HL-60/S4 (cell line): ENCODE measurements around the gene DENND6A.
"Not testable (repeated sequence)": the region's sequence is repeated elsewhere in the genome, so short reads cannot be mapped to it uniquely, and the experiment has no call there.

Experiments used
- in situ Hi-C: fragments of 300-500 bp; cut with MboI; formaldehyde crosslinking; loops from 2 replicates; pipeline ENCODE4 v1.14.3; 2022; ENCODE audit warnings: low sequenced_read_pairs

Gene DENND6A

DNA sequence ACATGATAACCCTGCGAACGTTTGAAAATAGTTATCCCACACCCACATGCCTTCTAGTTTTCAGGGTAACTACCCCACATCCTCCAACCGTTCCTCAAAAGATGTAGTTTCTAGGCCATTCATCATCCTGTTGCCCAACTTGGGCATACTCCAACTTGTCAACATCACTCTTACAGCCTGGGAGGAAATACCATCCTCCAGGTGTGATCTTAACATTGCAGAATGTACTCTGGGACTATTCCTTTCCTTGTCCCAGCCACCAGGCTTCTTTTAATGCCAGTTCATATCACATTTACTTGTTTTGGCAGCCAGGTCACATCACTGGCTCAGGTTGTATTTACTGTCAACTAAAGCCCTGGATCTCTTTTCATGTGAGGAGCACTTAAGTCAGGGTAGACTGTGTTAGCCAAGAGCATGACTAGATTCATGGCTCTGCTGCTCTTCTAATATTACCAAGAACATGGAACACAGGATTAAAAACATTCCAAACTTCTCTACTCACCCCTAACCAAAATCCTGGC is 4.0 kb upstream of the DENND6A start:
- in situ Hi-C loops: no loop called here

- in situ Hi-C loops: no loop called here
These were observed 1.3 kb upstream of the DENND6A start for GRCh38 chr3:57694146-57694545.

DNA sequence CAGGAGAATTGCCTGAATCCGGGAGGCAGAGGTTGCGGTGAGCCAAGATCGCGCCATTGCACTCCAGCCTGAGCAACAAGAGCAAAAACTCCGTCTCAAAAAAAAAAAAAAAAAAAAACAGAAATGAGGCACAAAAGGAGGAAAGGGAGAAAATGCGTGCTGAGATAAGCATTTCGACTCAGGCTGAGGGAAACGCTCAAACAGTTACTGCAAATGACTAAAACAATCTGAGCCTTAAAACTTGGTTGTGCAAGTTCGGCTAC is 813 bp downstream of the DENND6A start:
- in situ Hi-C loops: not testable (repeated sequence)

DNA sequence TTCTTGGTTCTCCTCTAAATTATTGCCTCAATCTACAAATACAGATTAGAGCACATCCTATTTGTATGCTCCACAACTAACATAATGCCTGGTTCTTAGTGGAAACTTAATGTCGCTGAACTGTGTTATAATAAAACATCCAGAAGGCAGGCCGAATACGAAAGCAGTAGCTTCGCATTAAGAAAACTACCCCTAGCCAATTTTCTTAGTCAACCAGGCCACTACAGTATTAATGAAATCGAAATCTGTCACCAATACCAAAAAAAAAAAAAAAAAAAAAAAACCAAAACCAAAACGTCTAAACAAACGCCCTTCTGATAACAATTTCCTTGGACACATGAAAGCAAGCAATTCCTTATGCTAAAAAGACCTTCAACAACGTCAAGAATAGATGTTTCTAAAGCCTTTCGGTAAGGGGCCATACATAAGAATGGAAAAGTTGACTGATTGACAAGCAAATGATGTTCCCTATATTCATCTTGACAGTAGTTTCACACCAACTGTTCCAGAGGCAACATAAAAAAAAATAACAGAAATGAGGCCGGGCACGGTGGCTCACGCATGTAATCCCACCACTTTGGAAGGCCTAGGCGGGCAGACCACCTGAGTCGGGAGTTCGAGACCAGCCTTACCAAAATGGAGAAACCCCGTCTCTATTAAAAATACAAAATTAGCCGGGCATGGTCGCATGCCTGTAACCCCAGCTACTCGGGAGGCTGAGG is 1.3 kb downstream of the DENND6A start:
- in situ Hi-C loops: no loop called here

DNA sequence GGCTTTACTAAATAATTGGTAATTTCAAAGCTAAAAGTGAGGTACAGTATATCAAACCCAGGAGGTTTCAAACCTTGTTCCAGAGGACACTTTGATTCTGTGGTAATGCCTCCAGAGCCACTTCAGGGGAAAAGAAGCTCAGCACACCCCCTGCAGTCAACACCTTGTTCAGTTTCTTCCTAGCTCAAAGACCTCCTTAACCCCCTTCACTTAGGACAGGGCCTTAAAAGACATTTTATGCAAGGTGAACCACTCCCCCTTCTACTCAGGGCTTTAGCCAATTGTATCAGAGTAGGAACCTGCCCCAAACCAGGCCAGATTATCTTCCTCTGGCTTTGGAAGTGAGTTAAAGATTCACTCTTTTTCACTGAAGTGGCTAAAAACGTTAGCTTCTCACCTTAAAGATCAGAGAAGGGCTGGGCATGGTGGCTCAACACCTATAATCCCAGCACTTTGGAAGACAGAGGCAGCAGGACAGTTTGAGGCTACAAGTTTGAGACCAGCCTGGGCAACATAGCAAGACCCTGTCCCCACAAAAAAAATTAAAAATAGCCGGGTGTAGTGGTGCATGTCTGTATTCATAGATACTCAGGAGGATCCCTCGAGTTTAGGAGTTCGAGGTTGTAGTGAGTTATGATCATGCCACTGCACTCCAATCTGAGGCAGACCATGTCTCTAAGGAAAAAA is 3.4 kb downstream of the DENND6A start:
- in situ Hi-C loops: no loop called here

GRCh38 chr3:57688291-57688690 is 4.6 kb downstream of the DENND6A start:
- in situ Hi-C loops: no loop called here

- in situ Hi-C loops: no loop called here
These were observed 9.6 kb downstream of the DENND6A start for GRCh38 chr3:57683286-57683685.

DNA sequence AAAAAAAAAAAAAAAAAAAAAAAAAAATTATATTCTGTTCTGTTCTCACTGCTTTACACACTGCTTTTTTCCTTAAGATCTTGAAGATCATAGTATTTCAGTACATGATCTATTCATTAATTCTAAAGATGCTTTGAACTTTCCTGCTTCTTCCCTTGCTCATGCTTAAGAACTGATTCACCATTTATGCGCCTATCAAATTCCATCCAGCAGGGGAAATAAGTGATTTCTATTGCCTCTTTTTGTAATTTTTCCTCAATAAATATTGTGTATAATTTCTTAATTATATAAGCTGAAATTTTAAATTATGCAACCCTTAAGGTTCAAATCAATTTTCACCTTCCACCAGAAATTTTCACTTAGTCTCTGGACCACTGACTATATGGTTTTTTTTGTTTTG is 10.6 kb downstream of the DENND6A start:
- in situ Hi-C loops: no loop called here

DNA sequence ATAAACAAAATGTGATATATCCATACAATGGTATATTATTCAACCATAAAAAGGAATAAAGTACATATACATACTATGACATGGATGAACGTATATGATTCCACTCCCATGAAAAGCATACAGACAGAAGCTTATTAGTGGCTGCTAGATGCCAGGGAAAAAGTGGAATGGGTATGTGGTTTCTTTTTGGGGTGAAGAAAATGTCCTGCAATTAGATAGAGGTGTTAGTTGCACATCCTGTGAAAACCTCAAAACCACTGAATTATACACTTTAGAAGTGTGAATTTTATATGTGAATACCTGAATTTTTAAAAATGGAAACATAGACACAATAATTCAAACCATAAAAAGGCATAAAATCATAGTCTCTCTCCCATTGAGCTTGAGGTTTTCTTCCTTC is 11.2 kb downstream of the DENND6A start:
- in situ Hi-C loops: no loop called here

DNA sequence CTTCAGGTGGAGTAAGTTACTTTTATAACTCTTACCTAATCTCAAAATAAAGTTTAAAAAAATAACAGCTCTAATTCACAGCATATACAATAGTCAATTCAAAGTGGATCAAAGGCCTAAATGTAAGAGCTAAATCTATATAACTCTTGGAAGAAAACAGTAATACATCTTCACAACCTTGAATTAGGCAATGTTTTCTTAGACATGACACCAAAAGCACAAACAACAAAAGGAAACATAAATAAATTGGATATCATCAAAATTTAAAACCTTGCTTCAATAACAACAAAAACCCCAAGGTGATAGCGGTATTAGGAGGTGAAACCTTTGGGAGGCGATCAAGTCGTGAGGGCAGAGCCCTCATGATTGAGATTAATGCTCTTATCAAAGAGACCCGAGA is 12.8 kb downstream of the DENND6A start:
- in situ Hi-C loops: no loop called here

DNA sequence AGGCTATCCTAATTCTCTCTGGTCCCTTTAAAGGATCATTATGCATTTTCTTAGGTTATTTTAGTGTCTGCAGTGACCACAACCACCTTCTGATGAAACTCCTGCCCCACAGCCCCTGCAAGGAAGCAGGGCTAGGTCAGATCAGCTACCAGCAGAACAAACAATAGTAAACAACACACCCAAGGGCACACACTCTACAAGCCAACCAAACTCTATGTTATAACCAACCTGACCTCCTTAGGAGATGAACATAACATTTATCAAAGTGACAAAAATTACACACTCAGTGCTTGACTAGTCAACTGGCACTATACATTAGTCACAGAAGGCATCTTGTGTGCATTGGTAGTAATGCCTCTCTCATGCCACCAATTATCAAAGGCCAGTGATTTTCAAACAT is 17.3 kb downstream of the DENND6A start:
- in situ Hi-C loops: no loop called here

DNA sequence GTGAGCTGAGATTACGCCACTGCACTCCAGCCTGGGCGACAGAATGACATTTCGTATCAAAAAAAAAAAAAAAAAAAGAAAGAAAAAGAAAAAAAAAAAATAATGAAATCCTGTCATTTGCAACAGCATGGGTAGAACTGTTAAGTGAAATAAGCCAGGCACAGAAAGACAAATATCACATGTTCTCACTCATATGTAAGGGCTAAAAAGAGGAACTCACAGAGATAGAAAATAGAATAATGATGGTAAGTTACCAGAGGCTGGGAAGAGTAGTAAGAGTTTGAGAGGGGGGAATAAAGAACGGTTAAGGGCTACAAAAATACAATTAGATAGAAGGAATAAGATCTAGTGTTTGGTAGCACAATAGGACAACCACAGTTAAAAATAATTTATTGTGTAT is 19.7 kb downstream of the DENND6A start:
- in situ Hi-C loops: no loop called here

GRCh38 chr3:57670543-57670942 is 22.3 kb downstream of the DENND6A start:
- in situ Hi-C loops: no loop called here

- in situ Hi-C loops: no loop called here
These were observed 31.5 kb downstream of the DENND6A start for GRCh38 chr3:57661404-57661803.

DNA sequence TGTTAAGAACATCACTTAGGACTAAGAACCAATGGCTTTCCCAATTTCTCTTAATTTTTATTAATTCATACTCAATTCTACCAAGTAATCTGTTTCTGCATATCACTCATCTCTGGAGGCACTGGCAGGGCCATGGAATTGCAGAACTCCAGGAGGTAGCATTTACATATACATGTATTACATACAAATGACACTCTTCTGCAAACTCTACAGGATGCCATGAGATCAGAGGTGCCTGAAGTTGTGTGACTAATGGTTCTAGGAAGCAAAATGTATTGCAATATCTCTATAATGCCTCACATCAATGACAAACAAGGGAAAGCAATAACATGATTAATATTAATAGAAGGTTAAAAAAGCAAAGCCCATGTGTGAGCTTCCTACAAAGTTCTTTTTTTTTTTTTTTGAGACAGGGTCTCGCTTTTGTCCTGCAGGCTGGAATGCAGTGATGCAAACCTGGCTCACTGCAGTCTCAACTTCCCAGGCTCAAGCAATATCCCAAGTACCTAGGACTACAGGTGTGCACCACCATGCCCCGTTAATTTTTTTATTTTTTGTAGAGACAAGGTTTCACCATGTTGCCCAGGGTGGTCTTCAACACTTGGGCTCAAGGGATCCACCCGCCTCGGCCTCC is 33.0 kb downstream of the DENND6A start:
- in situ Hi-C loops: no loop called here

DNA sequence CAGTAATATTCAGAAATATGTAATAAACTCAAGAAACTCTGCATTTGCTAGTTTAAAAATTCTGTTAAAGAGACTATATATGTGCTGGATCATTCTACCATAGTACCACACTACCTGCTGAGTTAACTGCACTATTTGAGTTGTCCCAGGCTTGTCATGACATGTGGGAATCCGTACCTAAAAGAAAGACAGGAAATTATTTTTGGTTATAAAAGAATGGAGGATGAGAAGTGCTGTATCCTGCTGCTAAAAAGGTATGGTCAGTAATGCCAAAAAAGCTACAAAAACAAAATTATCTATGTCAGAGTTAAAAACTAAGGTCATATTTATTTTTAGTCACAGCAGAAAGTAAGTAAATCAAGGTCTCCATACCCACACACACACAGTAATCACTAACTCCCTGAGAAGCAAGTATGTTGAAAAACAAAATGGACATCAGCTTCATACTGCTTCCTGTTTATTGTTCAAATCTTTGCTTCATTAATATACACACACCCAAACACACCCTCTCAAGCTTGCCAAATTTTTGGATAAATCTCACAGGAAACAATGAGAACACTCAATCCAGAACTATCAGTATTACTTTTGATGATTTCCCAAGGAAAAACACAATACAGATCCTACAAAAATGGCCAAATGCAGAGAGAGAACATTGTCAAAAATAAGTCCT is 33.7 kb downstream of the DENND6A start:
- in situ Hi-C loops: no loop called here

GRCh38 chr3:57658536-57658935 is 34.3 kb downstream of the DENND6A start:
- in situ Hi-C loops: no loop called here

- in situ Hi-C loops: no loop called here
These were observed 37.1 kb downstream of the DENND6A start for GRCh38 chr3:57655727-57656126.

- in situ Hi-C loops: no loop called here
These were observed 38.6 kb downstream of the DENND6A start for GRCh38 chr3:57654267-57654666.

DNA sequence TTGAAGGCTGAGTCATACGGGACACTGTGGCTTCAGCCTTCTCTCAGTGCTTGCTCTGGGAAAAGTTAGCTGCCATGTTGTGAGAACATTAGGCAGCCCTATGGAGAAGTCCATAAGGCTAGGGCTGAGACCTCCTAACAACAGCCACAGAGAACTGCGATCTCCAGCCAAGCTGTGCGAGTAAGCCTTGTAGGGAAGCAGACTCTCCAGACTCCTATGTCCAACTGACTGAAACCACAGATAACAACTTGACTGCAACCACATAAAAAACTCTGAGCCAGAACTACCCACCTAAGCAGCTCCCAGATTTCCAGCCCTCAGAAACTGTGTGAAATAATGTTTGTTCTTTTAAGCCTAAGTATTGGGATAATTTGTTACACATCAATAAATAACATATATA is 40.7 kb downstream of the DENND6A start:
- in situ Hi-C loops: no loop called here

DNA sequence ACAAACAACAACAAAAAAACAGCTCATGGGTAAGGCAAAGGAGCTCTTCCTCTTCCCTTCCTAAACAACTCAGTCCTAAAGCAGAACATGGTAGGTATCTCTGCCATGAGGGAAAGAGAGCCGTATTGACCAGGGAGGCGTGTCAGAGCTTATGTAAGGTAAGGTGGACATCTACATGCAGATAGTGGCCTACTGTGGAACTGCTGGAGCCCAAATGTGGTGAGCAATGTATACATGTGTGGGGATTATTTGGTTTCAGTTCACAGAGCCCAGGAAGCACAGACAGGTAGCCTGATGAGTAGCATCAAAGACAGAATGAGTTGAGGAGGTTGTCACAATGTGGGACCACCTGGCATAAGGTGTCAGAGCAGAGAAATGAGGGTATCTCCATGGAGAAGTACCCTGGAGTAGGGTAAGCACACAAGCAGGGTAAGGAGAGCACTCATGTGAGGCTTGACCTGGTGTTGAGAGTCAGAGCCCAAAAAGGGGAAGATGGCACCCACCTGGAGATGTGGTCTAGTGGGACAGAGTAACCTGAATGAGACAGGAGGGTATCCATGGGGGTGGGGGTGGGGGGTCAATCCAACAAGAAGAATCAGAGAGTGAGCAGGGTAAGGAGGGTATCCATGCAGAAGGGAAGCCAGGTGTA is 45.5 kb downstream of the DENND6A start:
- in situ Hi-C loops: no loop called here
